SK-N-SH treated with all-trans-retinoic acid at 6 μM for 48 hours (cell line): ENCODE results near the gene C2CD4B.

Experiments
- ATAC-seq: fragments of 200-7000 bp; cut with Tn5 transposase; 3 replicates; pipeline ENCODE4 v1.9.1; 2020; ENCODE audit warnings: mild to moderate bottlenecking, moderate library complexity
- ARNTL ChIP-seq: fragments of 450-650 bp; formaldehyde crosslinking; IDR thresholded peaks from 2 replicates; pipeline ENCODE4 v1.5.0; 2020; ENCODE audit warnings: low read depth, mild to moderate bottlenecking, moderate library complexity, borderline replicate concordance
- BACH2 ChIP-seq: fragments of 250-450 bp; sonication (Bioruptor Pico); IDR thresholded peaks from 2 replicates; pipeline ENCODE4 v1.9.0; 2021; ENCODE audit warnings: mild to moderate bottlenecking, borderline replicate concordance
- CREB5 ChIP-seq: fragments of 250-450 bp; sonication (Bioruptor Pico); IDR thresholded peaks from 2 replicates; pipeline ENCODE4 v1.5.1; 2020; ENCODE audit warnings: low read depth, mild to moderate bottlenecking, moderate library complexity
- CSDC2 ChIP-seq: fragments of 250-450 bp; sonication (Bioruptor Pico); IDR thresholded peaks from 2 replicates; pipeline ENCODE4 v1.5.0; 2020; ENCODE audit warnings: mild to moderate bottlenecking, moderate library complexity
- ESRRG ChIP-seq: fragments of 250-450 bp; sonication (Bioruptor Pico); IDR thresholded peaks from 2 replicates; pipeline ENCODE4 v1.6.1; 2021; ENCODE audit warnings: mild to moderate bottlenecking
- GLIS3 ChIP-seq: fragments of 250-450 bp; sonication (Bioruptor Pico); IDR thresholded peaks from 2 replicates; pipeline ENCODE4 v1.5.0; 2020; ENCODE audit warnings: mild to moderate bottlenecking, moderate library complexity
- ISL1 ChIP-seq: fragments of 250-450 bp; sonication (Bioruptor Pico); IDR thresholded peaks from 2 replicates; pipeline ENCODE4 v2.1.2; 2022; ENCODE audit warnings: mild to moderate bottlenecking, moderate library complexity
- OSR1 ChIP-seq: fragments of 250-450 bp; sonication (Bioruptor Pico); IDR thresholded peaks from 2 replicates; pipeline ENCODE4 v1.8.0; 2022; ENCODE audit warnings: moderate library complexity, mild to moderate bottlenecking, inconsistent platforms
- PATZ1 ChIP-seq: fragments of 250-450 bp; sonication (Bioruptor Pico); IDR thresholded peaks from 2 replicates; pipeline ENCODE4 v1.8.0; 2020; ENCODE audit warnings: mild to moderate bottlenecking, moderate library complexity, borderline replicate concordance
- PPARA ChIP-seq: fragments of 250-450 bp; sonication (Bioruptor Pico); IDR thresholded peaks from 2 replicates; pipeline ENCODE4 v1.5.0; 2020; ENCODE audit warnings: mild to moderate bottlenecking, borderline replicate concordance
- RARB ChIP-seq: fragments of 250-450 bp; sonication (Bioruptor Pico); IDR thresholded peaks from 2 replicates; pipeline ENCODE4 v1.8.0; 2021; ENCODE audit warnings: mild to moderate bottlenecking, moderate library complexity
- SNAI2 ChIP-seq: fragments of 250-450 bp; sonication (Bioruptor Pico); IDR thresholded peaks from 2 replicates; pipeline ENCODE4 v1.5.0; 2020; ENCODE audit warnings: mild to moderate bottlenecking, moderate library complexity
- TOX ChIP-seq: fragments of 250-450 bp; sonication (Bioruptor Pico); IDR thresholded peaks from 2 replicates; pipeline ENCODE4 v1.8.0; 2021; ENCODE audit warnings: mild to moderate bottlenecking, moderate library complexity, borderline replicate concordance
- ZC3H10 ChIP-seq: fragments of 250-450 bp; sonication (Bioruptor Pico); IDR thresholded peaks from 2 replicates; pipeline ENCODE4 v1.5.1; 2021; ENCODE audit warnings: mild to moderate bottlenecking, moderate library complexity
- ZFP3 ChIP-seq: fragments of 250-450 bp; sonication (Bioruptor Pico); IDR thresholded peaks from 2 replicates; pipeline ENCODE4 v1.5.0; 2020; ENCODE audit warnings: mild to moderate bottlenecking, moderate library complexity
- ZNF70 ChIP-seq: fragments of 450-650 bp; formaldehyde crosslinking; IDR thresholded peaks from 2 replicates; pipeline ENCODE4 v1.5.0; 2020; ENCODE audit warnings: mild to moderate bottlenecking, moderate library complexity
- ZNF8 ChIP-seq: fragments of 450-650 bp; formaldehyde crosslinking; IDR thresholded peaks from 2 replicates; pipeline ENCODE4 v1.5.0; 2020; ENCODE audit warnings: mild to moderate bottlenecking, moderate library complexity
- TF ChIP-seq, protein P1 (sequence below): fragments of 250-450 bp; sonication (Bioruptor Pico); IDR thresholded peaks from 2 replicates; pipeline ENCODE4 v1.5.0; 2020; ENCODE audit warnings: mild to moderate bottlenecking, moderate library complexity
- TF ChIP-seq, protein P2 (sequence below): fragments of 250-450 bp; sonication (Bioruptor Pico); IDR thresholded peaks from 2 replicates; pipeline ENCODE4 v1.8.0; 2021; ENCODE audit warnings: low read depth, mild to moderate bottlenecking, moderate library complexity, borderline replicate concordance
- TF ChIP-seq, protein P3 (sequence below): fragments of 250-450 bp; sonication (Bioruptor Pico); IDR thresholded peaks from 2 replicates; pipeline ENCODE4 v1.5.1; 2021; ENCODE audit warnings: mild to moderate bottlenecking, moderate library complexity

C2CD4B gene

GRCh38 chr15:62126364-62126763 lies 38.7 kb downstream of the C2CD4B start:
- no peak for TF ChIP-seq ZC3H10
- TF ChIP-seq, protein P1, sequence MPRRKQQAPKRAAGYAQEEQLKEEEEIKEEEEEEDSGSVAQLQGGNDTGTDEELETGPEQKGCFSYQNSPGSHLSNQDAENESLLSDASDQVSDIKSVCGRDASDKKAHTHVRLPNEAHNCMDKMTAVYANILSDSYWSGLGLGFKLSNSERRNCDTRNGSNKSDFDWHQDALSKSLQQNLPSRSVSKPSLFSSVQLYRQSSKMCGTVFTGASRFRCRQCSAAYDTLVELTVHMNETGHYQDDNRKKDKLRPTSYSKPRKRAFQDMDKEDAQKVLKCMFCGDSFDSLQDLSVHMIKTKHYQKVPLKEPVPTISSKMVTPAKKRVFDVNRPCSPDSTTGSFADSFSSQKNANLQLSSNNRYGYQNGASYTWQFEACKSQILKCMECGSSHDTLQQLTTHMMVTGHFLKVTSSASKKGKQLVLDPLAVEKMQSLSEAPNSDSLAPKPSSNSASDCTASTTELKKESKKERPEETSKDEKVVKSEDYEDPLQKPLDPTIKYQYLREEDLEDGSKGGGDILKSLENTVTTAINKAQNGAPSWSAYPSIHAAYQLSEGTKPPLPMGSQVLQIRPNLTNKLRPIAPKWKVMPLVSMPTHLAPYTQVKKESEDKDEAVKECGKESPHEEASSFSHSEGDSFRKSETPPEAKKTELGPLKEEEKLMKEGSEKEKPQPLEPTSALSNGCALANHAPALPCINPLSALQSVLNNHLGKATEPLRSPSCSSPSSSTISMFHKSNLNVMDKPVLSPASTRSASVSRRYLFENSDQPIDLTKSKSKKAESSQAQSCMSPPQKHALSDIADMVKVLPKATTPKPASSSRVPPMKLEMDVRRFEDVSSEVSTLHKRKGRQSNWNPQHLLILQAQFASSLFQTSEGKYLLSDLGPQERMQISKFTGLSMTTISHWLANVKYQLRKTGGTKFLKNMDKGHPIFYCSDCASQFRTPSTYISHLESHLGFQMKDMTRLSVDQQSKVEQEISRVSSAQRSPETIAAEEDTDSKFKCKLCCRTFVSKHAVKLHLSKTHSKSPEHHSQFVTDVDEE, result no peak
- no peak for TF ChIP-seq SNAI2 (CRISPR knock-in tag)
- no peak for TF ChIP-seq GLIS3 (CRISPR knock-in tag)
- TF ChIP-seq ZNF70 (CRISPR knock-in tag), result no peak
- no peak for TF ChIP-seq ZNF8
- TF ChIP-seq, protein P2, sequence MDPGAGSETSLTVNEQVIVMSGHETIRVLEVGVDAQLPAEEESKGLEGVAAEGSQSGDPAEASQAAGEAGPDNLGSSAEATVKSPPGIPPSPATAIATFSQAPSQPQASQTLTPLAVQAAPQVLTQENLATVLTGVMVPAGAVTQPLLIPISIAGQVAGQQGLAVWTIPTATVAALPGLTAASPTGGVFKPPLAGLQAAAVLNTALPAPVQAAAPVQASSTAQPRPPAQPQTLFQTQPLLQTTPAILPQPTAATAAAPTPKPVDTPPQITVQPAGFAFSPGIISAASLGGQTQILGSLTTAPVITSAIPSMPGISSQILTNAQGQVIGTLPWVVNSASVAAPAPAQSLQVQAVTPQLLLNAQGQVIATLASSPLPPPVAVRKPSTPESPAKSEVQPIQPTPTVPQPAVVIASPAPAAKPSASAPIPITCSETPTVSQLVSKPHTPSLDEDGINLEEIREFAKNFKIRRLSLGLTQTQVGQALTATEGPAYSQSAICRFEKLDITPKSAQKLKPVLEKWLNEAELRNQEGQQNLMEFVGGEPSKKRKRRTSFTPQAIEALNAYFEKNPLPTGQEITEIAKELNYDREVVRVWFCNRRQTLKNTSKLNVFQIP, result no peak
- no peak for TF ChIP-seq OSR1 (CRISPR knock-in tag)
- no peak for TF ChIP-seq ISL1 (CRISPR knock-in tag)
- TF ChIP-seq BACH2 (CRISPR knock-in tag), result no peak
- TF ChIP-seq, protein P3, sequence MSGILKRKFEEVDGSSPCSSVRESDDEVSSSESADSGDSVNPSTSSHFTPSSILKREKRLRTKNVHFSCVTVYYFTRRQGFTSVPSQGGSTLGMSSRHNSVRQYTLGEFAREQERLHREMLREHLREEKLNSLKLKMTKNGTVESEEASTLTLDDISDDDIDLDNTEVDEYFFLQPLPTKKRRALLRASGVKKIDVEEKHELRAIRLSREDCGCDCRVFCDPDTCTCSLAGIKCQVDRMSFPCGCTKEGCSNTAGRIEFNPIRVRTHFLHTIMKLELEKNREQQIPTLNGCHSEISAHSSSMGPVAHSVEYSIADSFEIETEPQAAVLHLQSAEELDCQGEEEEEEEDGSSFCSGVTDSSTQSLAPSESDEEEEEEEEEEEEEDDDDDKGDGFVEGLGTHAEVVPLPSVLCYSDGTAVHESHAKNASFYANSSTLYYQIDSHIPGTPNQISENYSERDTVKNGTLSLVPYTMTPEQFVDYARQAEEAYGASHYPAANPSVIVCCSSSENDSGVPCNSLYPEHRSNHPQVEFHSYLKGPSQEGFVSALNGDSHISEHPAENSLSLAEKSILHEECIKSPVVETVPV (CRISPR knock-in tag), result no peak
- TF ChIP-seq CREB5 (CRISPR knock-in tag), result no peak
- TF ChIP-seq CSDC2, result no peak
- no peak for TF ChIP-seq ESRRG
- no peak for TF ChIP-seq PATZ1 (CRISPR knock-in tag)
- no peak for TF ChIP-seq ARNTL (CRISPR knock-in tag)
- TF ChIP-seq PPARA (CRISPR knock-in tag), result no peak
- ATAC-seq, result no peak

GRCh38 chr15:62125773-62126172 lies 39.3 kb downstream of the C2CD4B start:
- ATAC-seq, result peak; percentile 96

More at GRCh38 chr15:62125773-62126172, 39.3 kb downstream of the C2CD4B start:
- TF ChIP-seq, protein P2, result no peak
- TF ChIP-seq RARB (CRISPR knock-in tag), result no peak
- no peak for TF ChIP-seq ARNTL (CRISPR knock-in tag)
- no peak for TF ChIP-seq ISL1 (CRISPR knock-in tag)
- no peak for TF ChIP-seq SNAI2 (CRISPR knock-in tag)
- TF ChIP-seq TOX (CRISPR knock-in tag), result no peak
- TF ChIP-seq ZFP3 (CRISPR knock-in tag), result no peak
- no peak for TF ChIP-seq ZNF8
- TF ChIP-seq CSDC2, result no peak
- TF ChIP-seq PPARA (CRISPR knock-in tag), result no peak
- no peak for TF ChIP-seq CREB5 (CRISPR knock-in tag)
